Erythroblast (primary cell): Measurements from ENCODE around the gene CYB5R3.

Experiments used
- GATA1 ChIP-seq: IDR thresholded peaks from 2 replicates; pipeline ENCODE4 v1.6.1; 2011; ENCODE audit warnings: low read depth, mild to moderate bottlenecking, control low read depth, low read length, moderate library complexity
- POLR2A ChIP-seq: IDR thresholded peaks from 2 replicates; pipeline ENCODE4 v1.6.1; 2011; ENCODE audit warnings: mild to moderate bottlenecking, low read length

DNA sequence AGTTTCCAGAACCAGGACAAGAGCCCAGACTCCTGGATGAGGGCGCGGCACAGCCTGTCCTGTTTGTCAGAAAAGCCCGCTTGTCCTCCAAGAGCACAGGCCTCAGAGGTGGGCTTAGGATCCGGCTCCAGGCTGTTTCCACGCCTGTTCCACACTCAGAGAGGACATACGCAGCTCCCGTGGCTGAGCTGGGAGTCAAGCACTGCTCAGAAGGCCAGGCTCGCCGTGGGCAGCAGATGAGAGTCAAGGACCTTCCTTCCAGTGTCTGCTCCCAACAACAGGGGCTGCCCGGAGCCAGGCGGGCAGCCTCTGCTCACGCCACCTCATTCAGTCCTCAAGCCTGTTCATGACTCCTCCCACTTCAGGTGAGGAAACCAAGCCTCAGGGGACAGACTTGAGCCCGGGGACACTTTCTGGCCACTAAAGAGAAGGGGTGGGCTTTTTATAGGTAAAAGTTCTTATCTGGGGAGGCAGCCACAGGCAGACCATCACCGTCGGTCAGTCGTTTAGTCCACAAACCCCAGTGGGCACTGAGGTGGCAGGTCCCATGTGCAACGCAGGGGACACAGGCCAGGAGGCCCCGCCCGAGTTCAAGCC, 3.8 kb downstream of the CYB5R3 start:
- TF ChIP-seq POLR2A (no peak), GATA1 (no peak)
